Inflammatory macrophage treated with lipopolysaccharide for 1 hour (primary cell): Measurements from ENCODE around the gene OLIG3.

Experiments used
- DNase-seq, 2 donors: peaks; one replicate each; pipeline ENCODE4 v3.0.0-alpha.2; 2020 to 2022

OLIG3 gene

DNA sequence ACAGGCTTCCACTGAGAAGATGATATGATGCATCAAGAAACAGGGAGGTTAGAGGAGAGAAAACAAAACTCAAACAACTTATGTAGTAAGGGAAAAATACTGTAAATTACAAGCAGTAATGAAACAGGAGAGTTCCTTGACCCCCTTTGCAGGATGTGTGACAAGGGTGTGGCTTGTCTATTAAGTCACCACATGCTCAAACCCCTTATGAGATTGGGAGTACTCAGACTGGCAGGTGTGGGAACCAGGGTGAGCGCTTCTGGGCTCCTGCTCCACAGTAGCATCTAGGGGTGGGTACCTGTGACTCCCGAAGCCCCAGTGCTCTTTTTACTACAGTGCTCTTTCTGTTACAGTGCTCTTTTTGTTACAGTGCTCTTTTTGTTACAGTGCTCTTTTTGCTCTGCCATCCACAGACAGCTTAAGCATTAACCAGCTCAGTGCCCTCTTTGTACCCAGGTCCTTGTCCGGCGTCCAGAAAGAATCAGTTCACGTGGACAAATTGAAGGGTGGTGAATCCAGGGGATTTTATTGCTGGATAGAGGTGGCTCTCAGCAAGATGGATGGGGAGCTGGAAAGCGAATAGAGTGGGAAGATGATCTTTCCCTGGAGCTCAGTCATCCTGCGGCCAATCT, 28.7 kb downstream of the OLIG3 start:
- no peak for DNase-seq

DNA sequence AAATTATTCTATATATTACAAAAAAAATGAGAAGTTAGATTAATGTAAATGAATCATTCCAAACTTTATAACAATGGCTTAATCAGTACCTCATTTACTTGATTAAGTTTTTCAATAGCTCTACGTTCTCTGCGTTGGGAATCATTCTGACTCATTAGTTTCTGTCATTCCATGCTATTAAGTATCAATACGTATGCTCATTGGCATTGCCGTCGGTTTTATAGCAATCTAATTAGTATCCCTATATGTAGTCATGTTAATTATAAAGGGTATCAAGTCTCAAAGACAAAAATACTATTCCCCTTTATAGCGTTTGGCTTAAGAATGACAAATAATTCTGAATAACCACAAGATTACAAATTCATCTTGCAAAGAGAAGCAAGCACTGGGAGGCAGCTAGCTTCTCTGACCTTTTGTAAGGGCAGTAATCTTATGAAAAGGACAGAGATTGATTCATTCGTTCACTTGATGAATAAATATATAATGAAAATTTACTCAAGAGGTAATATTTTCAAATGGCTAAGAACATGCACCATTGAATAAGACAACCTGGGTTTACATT, 41.8 kb downstream of the OLIG3 start:
- no peak for DNase-seq

DNA sequence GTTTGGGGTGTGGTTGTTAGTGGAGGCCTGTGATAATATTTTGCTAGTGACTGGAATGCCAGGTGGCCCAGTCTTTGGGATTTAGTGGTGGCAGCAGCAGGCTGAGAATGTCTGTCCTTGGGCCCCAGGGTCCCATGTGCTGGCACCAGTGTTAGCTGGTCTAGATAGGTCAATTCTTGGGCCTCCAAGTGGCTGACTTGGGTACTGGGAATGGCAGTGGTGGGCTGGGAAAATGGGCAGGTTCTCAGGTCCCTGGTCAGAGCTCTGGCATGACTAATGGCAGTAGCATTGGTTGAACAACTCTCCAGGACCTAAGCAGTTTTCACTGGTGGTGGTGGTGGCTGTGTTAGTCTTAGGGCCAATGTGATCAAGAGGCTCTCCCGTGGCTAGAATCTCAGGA, 50.3 kb downstream of the OLIG3 start:
- DNase-seq: no peak
